Cerebellar nuclear complex (tissue), 1 donor: ENCODE data around the gene SMR3A.

Experiments used
- DNase-seq, 2 experiments: peaks; one replicate each; lab custom pipeline; 2025; lab: John Stamatoyannopoulos, UW

The SMR3A gene

DNA sequence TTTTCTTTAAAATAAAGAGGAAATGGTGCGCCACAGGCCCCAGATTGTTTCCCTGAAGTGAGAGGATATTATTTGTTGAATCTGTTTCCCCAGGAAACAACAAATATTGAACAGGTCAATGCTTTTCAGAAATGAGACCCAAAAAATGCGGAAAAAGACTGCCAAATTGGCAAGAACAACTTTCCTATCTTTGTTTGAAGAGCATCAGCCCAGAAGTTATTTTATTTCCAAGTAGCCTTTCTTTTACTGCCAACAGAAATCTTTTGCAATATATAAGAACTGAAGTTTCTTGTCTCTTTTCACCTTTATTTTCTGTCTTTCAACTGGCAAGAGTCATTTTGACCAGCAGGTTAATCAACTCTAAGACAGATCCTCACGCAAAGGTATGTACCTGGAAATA, at the start of gene SMR3A:
Gene SMR3A, plus strand, starts transcription at position 301 of the 400 bp plus-strand sequence. CDS start 1,356 bp downstream, outside the sequence.
- DNase-seq, result no peak

DNA sequence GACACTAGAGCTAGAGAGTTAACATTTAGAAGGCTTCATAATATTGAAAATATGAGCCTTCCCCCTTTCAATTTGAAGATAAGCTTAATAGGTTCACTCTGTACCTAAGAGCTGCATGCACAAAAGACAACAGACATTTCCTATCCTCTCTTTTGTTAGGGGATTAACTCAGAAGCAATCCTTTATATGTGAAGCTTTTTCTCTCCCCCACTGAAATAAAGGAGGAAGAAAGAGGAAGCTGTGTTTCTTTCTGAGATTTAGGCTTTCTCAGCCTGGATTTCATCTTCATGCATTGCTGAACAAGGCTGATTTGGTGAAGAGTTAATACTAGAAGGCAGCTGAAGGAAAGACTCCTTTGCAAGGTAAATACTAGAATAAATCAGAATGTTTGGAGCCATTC, 46.8 kb upstream of the SMR3A start:
- no peak for DNase-seq

DNA sequence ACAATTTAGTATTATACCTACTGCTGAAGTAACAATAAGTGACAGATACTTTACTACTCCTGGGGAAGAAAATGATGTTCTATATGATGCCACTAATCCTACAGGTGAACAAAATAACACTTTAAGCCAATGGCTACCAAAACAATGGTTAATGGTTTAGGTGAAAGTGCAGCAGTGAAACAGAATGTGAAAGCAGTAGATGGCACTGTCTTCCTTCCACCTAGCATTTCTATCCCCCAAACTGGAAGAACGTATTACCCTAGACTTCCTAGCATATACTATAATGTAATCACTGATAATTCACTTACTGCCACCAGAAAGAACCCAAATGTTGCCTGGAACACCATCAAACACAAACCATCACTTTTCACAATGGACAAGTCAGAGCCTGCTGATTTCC, 44.6 kb upstream of the SMR3A start:
- no peak for DNase-seq

DNA sequence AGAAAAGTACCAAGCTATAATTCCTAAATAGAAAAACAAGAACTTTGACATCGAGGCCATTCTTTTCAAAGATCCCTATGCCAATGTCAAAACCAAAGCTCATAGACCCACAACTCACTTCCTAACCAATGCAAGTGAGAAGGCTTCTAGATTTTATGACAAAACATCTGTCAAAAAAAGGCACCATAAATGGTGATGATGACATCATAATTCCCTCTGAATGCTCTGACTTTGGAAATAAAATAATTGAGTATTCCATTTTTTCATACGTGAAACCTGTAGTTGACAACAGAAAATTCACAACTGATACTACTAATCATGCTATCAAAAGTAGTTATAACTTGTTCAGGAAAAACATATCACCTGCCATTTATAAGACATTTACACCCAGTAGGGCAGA, 34.5 kb upstream of the SMR3A start:
- DNase-seq, result no peak

DNA sequence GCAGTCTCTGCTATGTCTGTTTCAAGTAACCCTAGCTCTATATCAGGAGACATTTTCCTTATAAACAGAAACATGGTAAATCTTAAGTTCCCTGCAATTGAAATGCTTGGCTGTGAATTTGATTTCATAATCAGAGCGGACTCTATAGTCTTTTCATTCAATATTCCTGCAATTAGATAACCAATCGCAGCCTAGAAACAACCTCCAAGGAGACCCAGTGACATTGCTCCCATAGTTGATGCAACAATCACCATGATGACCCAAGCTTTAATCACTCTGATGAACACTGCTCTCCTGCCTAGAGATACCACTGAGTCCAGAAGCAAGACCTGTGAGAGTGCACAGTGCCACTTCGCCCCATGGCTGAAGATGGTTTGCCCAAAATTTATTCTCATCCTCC, 25.9 kb upstream of the SMR3A start, which contains the start of gene CABS1:
Gene CABS1, plus strand, starts transcription at position 301 of the 400 bp plus-strand sequence. Its CDS starts 59 bp downstream, at position 360.
- no peak for DNase-seq

DNA sequence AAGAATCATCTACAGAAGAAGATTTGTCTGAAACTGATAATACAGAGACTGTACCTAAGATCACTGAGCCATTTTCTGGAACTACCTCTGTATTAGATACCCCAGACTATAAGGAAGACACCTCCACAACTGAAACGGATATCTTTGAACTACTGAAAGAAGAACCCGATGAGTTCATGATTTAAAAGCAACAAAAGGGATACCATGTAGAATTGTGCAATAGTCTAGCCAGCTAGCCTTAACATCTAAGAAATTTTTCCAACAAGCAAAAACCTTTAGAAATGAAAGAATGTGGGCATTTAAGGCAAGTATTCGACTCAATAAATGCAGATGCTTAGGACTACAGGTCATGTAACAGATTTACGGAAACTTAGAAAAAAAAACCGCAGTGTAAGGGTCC, 24.5 kb upstream of the SMR3A start:
- DNase-seq, result no peak

DNA sequence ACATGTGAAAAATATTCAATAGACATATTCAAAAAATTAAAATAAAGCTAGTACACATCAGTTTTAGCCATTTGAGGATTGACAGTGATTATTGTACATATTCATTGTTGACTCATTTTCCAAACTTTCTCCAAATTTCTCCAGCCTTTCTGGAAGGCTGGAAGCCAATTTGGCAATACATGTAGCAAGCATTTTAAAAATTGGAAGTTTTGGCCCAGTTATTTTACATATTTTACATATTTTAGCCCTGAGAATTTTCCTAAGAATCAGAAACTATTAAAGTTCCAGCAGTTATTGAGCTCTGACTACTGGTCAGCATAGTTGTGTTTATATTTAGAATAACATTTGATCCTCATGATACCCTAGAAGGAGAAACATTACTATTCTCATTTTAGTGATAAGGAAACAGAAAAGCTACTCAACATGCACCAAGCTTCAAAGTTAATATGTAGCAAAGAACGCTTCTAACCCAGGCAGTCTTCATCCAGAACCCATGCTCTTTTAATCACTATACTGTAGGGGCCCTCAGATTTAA, 22.6 kb upstream of the SMR3A start:
- DNase-seq, result no peak

DNA sequence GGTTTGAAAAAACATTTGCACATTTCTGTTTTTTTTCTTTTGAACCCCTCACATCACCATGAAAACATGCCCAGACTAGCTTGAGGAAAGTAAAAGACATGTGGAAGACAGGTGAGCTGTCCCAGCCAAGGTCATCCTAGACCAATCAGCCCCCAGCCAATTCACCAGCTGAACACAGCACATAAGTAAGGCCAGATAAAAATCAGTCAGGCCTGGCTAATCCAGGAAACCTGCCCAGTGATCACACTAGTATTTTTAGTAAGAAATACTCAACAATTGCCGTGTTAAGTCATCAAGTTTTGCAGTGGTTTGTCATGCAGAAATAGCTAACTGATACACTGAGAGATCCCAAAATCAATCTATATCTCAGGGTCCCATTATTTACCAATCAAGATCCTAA, 4.4 kb upstream of the SMR3A start:
- DNase-seq, result no peak

DNA sequence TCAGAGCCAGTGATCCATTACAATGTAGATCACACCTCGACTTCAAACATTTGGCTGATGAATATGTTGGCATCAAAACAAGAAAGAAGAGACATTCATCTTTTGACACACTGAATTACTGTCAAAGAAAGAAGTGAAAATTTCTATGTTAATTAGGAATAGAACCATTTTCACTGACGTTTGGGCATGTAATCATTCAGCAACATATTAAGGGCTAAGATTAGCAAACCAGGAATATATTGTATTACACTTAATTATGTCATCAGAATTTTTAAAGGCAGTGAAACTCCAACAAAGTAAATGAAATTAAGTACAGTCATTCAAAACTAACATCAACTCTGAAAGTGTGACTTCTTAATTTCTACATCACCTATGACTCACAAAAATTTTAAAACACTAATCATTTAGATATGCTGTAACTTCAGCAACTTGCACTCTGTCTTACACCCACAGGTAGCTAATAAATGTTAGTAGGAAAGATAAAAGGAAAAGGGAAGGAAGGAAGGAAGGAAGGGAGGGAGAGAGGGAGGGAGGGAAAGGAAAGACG, 1.4 kb upstream of the SMR3A start:
- no peak for DNase-seq

DNA sequence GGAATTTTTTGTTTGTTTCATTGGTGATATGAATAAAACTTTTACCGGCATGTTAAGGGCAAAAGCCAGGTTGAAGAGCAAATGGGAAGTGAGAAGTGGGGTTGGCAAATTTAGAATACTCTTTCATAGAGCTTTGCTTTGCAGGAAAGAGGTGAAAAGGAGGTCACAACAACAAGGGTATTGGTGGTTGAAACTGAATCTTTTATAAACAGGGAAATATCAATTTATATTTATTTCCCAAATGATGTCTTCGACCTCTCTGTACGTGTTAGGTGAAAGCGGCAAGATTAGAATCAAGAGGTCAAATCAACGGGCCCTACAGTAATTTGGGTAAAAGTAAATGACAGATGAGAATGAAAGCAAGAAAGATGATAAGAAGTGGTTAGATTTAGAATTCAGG, 3.4 kb downstream of the SMR3A start:
- DNase-seq, result no peak

DNA sequence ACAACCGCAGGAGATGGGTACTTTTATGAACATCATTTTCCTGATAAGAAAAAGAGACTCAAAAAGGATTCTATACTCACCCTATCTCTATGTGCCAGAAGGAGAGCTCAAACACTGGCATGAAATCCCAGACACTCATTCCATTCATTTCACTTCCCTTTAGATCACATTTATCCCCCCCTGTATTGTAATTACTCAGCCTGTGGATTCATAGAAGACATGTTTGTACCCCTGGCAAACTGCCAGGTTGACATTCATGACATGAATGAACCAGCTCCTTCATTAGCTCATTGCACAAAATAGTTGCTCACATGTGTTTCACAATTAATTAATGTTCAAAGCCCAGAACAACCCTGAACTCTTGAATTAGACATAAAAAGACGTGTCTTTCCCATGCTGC, 4.9 kb downstream of the SMR3A start:
- no peak for DNase-seq

DNA sequence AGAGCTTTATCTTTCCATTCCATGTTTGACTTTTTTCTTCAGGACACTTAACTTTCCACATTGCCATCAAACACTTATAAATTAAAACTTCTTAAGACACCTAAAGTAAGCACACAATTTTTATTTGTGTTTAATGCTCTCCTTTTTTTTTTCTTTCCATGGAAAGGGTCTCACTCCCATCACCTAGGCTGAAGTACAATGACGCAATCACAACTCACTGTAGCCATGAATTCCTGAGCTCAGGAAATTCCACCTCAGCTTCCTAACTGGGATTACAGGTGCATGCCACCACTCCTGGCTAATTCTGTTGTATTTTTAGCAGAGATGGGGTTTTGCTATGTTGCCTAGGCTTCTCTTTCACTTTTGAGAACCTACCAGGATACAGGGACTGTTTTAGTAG, 7.3 kb downstream of the SMR3A start:
- DNase-seq, result no peak

DNA sequence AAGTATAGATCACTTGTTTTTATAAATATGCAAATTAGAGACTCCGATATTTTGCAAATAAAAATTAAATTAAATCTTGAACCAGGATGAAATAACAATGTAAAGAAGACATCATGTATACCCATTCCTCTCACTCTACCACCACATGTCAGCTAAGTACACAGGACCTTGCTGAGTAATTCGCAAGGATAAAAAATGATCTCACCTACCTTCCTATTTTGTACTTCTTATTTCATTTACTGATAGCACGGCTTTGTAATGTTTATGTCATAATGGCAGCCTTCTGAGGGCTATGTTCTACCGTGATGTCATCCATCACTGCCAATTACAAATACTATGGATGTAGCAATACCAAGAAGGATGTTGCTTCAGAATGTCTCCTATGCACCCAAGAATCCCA, 11.4 kb downstream of the SMR3A start:
- no peak for DNase-seq

DNA sequence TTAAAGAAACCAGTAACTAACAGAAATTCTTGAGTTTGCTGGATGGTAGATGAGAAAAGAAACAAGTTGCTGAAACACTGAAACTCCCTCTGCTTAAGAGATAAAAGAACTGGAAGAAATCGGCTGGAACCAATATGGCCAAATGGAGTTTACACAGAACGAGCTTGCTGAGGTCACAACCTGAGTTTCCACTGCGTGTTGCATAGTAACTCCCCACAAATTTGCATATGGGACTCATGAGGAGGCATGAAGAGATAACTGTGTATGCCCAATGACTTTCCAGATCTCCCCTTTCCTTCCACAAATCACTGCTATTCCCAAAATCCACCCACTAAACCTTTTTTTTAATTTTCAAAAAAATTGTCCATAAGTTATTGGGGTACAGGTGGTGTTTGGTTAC, 12.2 kb downstream of the SMR3A start:
- DNase-seq, result no peak

DNA sequence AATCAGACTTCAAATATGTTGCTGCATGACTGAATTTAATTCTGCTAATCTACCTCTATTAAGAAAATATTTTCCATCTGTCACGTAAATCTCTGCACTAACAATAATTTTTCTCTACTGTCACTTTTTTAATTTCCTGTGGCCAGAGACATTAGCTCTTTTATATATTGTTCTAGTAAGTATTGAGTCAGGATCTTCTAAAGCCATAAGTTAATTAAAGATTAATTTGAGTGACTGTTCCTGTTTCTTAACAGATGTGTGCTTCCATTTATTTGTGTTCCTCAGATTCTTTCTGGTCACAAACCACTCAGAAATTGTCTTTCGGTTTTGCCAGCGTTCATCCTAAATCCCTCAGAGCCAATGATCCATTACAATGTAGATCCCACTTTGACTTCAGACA, 20.0 kb downstream of the SMR3A start:
- DNase-seq, result no peak

DNA sequence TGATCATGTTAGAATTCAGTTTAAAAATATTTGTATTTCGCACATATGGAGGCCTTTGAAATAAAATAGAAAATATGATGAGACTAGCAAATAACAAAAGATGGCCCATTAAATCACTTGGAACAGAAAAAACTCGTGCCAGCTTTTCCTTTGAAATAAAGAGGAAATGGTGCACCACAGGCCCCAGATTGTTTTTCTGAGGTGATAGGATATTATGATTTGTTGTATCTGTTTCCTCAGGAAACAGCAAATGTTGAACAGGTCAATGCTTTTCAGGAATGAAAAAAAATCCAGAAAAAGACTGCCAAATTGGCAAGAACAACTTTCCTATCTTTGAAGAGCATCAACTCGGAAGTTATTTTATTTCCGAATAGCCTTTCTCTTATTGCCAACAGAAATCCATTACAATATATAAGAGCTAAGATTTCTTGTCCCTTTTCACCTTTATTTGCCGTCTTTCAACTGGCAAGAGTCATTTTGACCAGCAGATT, 22.2 kb downstream of the SMR3A start, which contains the start of gene SMR3B:
Gene SMR3B, plus strand, starts transcription at position 441 of the 491 bp plus-strand sequence. CDS start 1,380 bp downstream, outside the sequence.
- no peak for DNase-seq

DNA sequence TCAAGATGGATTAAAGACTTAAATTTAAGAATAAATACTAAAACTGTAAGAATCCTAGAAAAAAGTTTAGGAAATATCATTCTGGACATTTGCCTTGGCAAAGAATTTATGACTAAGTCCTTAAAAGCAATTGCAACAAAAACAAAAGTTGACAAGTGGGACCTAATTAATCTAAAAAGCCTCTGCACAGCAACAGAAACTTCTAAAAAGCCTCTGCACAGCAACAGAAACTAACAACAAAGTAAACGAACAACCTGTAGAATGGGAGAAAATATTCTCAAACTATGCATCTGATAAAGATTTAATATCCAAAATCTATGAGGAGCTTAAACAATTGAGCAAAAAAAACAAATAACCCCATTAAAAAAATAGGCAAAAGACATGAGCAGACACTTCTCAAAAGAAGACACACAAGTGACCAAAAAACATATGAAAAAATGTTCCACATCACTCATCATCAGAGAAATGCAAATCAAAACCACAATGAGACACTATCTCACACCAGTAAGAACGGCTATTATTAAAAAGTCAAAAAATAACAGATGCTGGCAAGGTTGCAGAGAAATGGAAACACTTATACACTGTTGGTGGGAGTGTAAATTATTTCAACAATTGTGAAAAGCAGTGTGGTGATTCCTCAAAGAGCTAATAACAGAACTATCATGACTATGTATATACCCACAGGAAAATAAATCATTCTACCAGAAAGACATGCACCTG, 31.7 kb downstream of the SMR3A start:
- DNase-seq, result no peak

DNA sequence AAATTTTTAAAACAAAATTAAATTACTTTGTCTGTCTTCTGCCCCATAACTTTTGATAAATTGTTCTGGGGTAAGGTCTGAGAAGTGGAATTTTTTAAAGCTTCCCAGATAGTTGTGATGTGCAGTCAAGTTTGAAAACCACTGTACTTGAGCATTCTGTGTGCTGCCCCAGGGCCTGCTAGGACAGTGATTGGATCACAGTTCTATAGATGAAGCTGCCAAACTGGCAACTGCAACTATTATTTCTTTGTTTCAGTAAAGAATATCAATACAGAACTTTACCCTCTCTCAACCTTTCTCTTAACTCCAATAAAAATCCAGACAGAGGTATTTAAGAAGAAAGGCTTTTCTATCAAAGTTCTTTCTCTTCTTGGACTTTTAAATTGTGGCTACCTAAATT, 37.0 kb downstream of the SMR3A start, which contains the start of gene OPRPN:
Gene OPRPN, plus strand, starts transcription at position 361 of the 400 bp plus-strand sequence. CDS start 1,346 bp downstream, outside the sequence.
- DNase-seq, result no peak

DNA sequence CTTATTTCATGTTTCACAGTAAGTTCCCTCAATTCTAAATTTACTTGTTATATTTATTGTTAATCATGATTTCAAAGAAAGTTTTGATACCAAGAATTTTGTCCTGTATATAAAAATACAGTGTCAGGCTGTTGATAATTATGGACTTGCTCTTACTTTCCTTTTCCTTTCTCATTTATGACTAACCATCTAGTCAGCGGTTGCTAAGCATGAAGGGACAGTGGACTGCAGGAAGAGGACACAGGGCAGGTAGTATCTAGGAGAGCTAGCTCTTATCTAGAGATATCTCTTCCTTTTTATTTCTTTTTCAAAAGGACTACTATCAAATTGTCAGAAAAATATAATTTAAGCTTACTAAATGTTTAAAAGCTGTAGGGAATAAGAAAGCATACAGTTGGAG, 38.8 kb downstream of the SMR3A start:
- no peak for DNase-seq

DNA sequence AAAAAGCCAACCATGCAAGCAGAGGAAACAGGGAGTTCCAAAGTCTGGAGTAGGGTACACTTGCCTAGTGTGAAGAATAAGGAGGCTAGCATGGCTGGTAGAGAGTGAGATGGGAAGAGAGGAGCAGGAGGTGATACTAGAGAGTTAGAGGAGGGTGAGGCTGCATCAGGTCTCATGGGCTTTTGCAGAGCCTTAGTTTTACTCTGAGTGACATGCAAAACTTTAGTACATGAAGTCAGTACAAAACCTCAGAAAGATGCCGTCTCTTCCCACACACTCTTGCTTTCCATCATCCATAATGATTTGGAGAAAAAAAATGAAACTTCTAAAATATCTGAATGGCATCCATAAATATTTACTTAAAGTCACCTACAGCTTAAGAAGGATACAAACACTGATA, 42.2 kb downstream of the SMR3A start:
- DNase-seq, result no peak

DNA sequence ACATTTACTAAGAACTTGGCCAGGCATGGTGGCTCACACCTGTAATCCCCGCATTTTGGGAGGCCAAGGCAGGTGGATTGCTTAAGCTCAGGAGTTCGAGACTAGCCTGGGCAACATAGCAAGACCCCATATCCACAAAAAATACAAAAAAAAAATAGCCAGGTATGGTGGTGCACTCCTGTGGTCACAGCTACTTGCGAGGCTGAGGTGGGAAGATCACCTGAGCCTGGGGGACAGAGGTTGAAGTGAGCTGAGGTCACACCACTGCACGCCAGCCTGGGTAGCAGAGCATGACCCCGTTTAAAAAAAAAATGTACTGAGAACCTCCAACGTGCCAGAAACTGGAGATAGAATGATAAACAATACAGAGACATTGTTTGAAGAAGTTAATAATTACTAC, 45.2 kb downstream of the SMR3A start:
- DNase-seq, result no peak
